ENCODE data around the gene DLL3.

Gene DLL3

DNA sequence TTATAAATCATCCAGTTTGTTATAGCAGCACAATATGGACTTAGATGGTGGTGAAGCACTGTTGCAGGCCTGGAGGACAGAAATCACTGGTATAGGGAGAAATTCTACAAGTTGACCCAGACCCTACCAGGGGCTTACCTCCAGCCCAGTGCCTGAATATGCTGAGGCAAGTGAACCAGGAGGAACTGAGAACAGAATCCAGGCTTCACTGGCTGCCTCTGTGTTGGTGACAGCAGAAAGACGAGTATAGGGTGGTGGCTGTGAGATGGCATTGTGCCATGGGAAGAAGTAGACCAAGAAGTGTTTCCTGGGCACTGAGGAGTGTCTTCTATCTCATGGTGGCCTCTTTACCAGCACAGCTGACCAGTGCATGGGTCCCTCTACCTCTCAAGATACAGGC is 57.1 kb downstream of the DLL3 start:
- no peak for DNase-seq (ENCODE audit: low spot score)
